Hypothalamus (tissue), 51 donors: ENCODE measurements around the gene KCNK4.

ENCODE experiments used
- DNase-seq, 51 donors: peaks; one replicate each; lab custom pipeline; 2025; lab: John Stamatoyannopoulos, UW

The KCNK4 gene

DNA sequence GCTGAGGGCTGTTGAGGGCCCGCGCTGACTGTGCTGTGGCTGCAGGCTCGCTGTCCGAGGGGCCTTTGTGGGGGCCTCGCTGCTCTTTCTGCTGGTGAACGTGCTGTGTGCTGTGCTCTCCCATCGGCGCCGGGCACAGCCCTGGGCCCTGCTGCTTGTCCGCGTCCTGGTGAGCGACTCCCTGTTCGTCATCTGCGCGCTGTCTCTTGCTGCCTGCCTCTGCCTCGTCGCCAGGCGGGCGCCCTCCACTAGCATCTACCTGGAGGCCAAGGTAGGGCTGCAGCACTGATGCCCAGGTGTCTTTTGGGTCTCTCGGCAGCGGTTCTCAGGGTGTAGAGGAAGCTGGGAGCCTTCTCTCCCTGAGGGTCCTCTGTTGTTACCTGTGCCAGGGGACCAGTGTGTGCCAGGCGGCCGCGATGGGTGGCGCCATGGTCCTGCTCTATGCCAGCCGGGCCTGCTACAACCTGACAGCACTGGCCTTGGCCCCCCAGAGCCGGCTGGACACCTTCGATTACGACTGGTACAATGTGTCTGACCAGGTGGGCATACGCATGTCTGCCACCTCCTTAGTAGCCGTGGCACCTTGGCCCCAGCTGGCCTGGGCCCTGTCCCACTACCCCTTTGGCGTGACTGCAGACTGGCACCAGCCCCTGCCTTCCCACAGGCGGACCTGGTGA is 3.3 kb upstream of the KCNK4 start:
- DNase-seq: no peak

DNA sequence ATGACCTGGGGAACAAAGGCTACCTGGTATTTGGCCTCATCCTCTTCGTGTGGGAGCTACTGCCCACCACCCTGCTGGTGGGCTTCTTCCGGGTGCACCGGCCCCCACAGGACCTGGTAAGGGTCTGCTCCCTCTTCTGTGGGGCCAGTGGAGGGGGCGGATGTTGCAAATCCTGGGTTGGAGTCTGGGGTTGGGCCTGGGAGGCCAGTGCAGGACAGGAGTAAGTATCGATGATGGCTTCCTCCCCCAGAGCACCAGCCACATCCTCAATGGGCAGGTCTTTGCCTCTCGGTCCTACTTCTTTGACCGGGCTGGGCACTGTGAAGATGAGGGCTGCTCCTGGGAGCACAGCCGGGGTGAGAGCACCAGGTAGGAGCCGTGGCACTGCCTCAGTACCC is 2.8 kb upstream of the KCNK4 start:
- DNase-seq: no peak

GRCh38 chr11:64289002-64289564 is 2.0 kb upstream of the KCNK4 start:
- no peak for DNase-seq

DNA sequence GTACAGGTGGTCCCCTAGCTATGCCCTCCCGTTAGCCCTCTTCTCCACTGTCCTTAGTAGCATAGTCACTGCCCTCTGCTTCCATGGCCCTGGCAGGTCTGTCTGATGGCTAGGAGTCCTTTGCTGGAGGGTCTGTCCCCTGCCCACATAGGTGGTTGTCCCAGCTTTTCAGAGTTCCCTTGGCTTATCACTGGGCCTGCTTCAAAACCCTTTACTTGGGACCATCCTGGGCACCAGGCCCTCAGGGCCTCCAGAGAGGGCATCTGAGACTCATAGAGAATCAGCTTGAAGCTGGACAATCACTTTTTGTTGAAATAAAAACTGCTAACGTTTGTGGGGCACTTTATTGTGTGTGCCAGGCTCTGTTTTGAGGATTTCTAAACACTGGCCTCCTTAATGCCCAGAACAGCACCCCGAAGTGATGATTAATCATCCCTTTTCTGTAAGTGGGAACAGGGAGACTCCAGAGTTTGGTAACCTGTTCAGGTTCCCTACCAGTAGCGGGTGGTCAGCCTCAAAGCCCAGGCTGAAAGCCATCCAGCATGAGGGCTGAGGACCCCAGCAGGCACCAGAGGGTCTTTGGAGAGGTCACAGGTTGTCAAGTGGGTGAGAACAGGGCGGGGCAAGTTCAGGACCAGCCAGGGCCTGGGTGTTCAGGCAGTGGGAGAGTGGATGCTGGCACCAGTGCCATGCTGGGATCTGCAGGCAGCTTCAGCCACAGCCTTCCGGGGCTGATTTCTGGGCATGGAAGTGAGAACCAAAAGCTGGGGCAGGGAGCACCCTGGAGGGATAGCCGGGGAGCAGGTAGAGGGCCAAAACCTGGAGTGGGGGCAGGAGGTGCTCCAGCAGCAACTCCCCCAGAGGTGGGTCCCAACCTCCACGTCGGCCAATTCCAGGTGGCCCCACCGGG is 495 bp upstream of the KCNK4 start:
- DNase-seq: no peak

DNA sequence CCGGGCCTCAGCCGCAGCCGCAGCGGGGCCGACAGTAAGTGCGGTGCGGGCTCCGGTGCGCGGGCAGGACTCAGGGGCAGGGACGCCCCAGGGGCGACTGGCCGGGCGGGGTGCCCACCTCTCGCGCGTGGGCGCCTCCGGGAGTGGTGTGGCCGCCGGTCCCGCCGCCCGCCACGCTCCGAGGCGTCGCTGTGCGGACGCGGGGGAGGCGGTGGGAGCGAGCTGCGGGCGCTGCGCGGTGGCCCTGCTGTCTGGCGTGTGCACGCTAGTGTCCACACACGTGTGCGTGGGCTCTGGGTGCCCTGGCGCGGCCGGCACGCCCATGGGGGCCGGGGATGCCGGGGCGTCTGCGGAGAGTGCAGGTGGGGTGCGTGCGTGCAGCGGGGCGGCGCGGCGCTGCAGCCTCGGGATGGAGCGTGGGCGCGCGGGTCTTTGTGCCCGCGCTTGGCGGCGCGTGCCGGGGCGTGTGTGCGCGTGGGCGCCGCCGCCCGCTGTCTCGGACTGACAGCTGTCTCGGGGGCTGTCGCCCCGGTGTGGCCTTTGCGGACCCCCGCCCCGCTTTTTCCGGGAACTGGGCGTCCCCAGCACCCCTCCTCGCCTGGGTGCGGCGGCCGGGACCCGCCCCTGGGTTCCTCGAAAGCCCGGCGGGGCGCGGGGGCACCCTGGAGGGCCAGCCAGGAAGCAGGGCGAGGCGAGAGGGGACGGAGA is 804 bp downstream of the KCNK4 start:
- peak in 5 of 51 donors; percentile 12 to 48 (median 39) for DNase-seq

- DNase-seq: peak in 1 of 51 donors; percentile 26
Measured at GRCh38 chr11:64292460-64293254, 1.6 kb downstream of the KCNK4 start.

GRCh38 chr11:64294774-64295173 is 3.7 kb downstream of the KCNK4 start:
- no peak for DNase-seq

- DNase-seq: no peak
Measured at GRCh38 chr11:64295760-64296159, 4.7 kb downstream of the KCNK4 start.

- DNase-seq: no peak
Measured at GRCh38 chr11:64296236-64296635, 5.1 kb downstream of the KCNK4 start.

DNA sequence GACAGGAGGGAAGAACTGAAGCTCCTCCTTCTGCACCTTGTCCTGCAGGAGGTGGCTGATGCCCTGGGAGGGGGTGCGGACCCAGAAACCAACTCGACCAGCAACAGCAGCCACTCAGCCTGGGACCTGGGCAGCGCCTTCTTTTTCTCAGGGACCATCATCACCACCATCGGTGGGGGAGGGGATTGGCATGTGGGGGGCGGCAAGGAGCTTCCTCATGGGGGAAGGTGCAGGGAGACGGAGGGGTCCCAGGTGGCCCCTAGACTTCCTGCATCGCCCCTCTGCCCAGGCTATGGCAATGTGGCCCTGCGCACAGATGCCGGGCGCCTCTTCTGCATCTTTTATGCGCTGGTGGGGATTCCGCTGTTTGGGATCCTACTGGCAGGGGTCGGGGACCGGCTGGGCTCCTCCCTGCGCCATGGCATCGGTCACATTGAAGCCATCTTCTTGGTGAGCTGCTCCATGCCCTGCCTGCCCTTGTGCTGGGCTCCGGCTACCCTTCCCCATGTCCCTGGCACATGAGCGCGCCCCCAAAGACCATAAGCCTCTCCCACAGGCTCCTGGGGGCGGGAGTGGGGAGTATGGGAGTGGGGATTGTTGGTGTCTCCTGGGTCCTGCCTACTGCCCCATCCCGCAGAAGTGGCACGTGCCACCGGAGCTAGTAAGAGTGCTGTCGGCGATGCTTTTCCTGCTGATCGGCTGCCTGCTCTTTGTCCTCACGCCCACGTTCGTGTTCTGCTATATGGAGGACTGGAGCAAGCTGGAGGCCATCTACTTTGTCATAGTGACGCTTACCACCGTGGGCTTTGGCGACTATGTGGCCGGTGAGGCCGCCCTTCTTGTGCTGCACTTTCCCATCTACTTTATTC is 6.0 kb downstream of the KCNK4 start:
- no peak for DNase-seq

- no peak for DNase-seq
Measured at GRCh38 chr11:64297699-64298358, 6.7 kb downstream of the KCNK4 start.

GRCh38 chr11:64298966-64299846 is 8.1 kb downstream of the KCNK4 start:
- peak in 47 of 51 donors; percentile 21 to 85 (median 59) for DNase-seq

GRCh38 chr11:64299847-64300648 is 8.9 kb downstream of the KCNK4 start, which contains the start of gene CATSPERZ:
TSS of gene CATSPERZ (plus strand) at chr11:64300358. CDS start at chr11:64300411, 53 bp downstream.
- peak in 5 of 51 donors; percentile 20 to 60 (median 35) for DNase-seq

DNA sequence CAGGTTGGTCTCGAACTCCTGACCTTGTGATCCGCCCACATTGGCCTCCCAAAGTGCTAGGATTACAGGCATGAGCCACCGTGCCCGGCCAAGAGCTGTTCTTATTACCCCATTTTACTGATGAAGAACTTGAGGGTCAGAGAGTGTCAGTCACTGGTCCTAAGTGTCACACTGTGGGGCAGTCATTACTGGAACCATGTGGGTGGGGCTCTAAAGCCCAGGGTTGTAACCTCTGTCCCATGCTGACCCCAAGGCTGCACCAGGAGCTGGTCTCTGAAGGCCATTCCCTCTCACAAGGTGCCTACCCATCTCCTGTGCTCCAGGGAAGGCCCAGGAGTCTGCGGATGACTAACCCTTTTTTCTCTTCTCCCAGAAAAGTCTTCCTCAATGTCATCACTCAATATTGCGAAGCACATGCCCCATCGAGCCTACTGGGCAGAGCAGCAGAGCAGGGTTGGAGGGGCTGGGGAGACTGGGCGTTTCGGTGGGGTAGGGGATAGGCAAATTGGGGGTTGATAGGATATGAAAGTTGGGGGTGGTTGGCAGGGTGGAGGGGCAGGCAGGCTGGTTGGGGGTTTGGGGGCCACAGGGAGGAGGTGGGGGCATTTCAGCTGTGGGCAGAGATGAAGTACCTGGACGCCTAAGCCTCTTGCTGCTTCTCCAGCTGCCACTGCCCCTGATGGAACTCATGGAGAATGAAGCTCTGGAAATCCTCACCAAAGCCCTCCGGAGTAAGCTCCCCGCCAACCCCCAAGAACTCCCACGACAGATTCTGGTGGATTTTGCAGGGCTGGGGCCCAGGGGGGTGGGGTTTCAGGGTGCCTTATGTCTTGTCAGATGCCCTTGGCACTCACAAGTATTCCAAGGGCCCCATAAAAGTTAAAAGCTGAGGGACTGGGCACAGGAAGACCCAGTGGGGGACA is 12.3 kb downstream of the KCNK4 start:
- no peak for DNase-seq

GRCh38 chr11:64304032-64304315 is 12.9 kb downstream of the KCNK4 start:
- DNase-seq: peak in 1 of 51 donors; percentile 60
